ENCODE data around the gene CYS1.

CYS1 gene

DNA sequence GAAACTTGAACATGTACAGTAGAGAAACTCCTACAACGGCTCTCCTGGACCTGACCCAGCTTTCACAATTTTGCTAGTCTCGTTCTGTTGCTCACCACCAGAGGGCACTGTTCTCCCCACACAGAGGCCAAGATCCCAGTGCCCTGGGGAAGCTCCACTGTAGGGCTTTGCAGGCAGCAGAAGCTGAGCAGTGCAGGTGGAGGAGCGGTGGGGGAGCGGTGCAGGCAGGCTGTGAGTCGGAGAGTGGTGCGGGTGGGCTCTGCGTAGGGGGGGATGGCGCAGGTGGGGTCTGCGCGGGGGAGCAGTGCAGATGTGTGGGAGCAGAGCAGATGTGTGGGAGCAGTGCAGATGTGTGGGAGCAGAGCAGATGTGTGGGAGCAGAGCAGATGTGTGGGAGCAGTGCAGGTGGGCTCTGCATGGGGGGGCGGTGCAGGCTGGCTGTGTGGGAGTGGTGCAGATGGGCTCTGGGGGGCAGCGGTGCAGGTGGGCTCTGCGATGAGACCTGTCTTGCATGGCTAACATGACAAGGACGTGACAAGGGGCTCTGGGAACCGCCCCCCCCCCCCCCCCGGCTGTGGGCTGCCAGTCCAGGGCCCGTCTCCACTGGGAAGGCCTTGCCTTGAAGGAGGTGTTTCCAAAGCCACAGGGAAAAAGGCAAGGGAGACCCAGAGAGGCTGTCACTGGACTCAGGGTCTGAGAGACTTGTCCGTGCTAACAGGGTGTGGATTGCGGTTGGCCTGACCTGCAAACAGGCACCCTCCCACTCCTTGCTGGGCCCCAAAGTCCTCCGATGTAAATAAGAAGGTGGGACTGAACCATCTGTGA lies 7.3 kb downstream of the CYS1 start:
- DNase-seq (ENCODE audit: low read depth) = peak; percentile 68

GRCh38 chr2:10071595-10071994 lies 8.6 kb downstream of the CYS1 start:
- no peak for DNase-seq (ENCODE audit: low read depth)

DNA sequence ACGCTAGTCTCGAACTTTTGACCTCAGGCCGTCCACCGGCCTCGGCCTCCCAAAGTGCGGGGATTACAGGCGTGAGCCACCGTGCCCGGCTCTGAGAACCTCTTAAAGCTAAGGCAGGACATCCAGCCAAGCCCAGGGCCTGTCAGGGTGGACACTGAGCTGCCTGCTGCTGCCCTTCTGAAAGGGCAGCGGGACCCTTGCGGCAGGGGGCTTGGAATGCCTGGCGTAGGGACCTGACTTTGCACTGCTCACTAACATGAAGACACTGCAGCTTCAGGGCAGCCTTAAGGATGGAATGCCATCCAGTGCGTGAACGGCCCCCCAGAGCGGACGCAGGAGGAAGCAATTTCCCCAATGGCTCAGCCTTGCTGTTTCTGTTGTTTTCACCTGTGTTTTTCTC lies 9.0 kb downstream of the CYS1 start:
- no peak for DNase-seq (ENCODE audit: low read depth)

DNA sequence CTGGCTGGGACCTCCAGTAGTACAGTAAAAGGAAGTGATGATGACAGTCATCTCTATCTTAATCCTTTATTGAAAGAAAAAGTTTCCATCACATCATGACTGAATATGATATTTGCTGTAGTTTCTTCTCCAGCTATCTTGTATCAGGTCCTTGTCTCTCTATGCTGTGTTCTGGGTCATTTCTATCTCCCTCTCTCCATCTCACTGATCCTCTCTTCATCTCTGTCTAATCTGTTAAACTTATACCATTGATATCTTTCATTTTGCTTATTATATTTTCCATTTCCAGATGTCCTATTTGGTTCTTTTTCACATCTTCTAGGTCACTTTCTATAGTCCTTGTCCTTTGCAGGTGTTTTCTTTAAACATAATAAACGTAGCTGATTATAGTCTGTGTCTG lies 12.3 kb downstream of the CYS1 start:
- no peak for DNase-seq (ENCODE audit: low read depth)

GRCh38 chr2:10067330-10067729 lies 12.9 kb downstream of the CYS1 start:
- DNase-seq (ENCODE audit: low read depth) = no peak

- no peak for DNase-seq (ENCODE audit: low read depth)
These were observed 14.5 kb downstream of the CYS1 start for GRCh38 chr2:10065773-10066055.

- no peak for DNase-seq (ENCODE audit: low read depth)
These were observed 15.1 kb downstream of the CYS1 start for GRCh38 chr2:10064932-10065772.

DNA sequence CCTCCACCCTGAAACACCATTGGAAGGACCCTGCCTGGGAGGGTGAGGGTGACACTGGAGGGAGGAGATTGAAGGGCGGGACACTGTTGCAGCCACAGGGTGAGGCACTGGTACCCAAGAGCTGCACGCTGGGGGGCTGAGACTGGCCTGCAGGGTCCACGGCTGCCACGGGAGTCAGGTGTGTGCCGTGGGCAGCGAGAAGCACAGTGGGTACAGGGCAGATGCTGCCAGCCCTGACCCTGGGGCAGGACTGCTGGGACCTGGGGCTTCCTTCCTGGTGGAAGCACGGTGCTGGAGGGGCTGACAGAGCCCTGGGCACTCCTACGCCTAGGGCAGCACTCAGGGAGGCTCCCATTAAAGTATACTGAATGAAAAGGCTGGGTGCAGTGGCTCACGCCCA lies 16.6 kb downstream of the CYS1 start:
- no peak for DNase-seq (ENCODE audit: low read depth)

DNA sequence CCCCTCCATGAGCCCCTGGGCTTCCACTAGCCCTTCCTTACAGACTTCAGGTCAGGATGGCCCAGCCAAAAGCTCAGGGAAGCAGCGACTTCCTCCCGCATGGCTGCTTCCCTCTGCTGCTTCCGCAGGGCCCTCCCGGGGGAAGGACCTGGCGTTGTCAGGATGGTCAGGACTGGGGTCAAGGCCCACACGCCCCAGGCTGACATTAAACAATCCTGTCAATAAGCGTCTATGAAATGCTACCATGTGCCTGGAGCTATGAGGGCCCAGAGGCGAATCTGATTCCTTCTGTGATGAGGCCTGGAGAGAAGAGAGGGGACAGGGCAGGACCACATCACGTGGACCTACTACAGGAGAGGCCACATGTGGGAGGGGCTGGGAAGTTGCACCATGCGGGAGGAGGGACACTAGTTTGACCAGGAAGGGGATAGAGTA lies 17.3 kb downstream of the CYS1 start:
- DNase-seq (ENCODE audit: low read depth) = no peak

DNA sequence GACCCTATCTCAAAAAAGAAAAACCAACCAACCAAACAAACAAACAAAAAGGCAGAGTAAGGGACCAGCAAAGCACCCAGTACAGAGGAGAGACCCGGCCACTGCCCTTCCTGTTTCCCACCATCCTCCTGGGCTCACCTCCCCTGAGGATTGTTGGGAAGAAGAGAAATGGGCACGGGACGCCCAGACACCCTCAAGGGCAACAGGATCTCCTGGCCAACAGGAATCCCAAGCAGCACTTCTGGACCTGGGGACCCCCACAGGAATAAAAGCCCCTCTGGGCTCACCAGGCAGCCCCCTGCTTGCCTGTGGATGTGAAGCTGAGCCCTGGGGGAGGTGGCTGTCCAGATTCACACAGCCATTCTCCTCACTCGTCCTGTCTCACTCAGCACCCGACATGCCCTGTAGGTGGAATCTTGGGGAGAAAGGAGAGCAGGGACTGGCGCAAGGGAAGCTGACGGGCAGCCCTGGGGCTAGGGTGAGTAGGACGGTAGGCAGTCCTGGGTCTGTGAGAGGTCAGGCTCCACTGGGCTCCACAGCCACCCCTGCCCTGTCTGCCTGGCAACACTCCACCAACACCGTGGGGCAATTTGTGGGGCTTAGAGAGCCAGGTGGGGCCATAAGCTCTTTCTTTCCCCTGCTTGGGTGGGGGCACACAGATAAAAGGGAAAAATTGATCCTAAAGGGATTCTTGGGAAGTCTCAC lies 18.8 kb downstream of the CYS1 start:
- no peak for DNase-seq (ENCODE audit: low read depth)

DNA sequence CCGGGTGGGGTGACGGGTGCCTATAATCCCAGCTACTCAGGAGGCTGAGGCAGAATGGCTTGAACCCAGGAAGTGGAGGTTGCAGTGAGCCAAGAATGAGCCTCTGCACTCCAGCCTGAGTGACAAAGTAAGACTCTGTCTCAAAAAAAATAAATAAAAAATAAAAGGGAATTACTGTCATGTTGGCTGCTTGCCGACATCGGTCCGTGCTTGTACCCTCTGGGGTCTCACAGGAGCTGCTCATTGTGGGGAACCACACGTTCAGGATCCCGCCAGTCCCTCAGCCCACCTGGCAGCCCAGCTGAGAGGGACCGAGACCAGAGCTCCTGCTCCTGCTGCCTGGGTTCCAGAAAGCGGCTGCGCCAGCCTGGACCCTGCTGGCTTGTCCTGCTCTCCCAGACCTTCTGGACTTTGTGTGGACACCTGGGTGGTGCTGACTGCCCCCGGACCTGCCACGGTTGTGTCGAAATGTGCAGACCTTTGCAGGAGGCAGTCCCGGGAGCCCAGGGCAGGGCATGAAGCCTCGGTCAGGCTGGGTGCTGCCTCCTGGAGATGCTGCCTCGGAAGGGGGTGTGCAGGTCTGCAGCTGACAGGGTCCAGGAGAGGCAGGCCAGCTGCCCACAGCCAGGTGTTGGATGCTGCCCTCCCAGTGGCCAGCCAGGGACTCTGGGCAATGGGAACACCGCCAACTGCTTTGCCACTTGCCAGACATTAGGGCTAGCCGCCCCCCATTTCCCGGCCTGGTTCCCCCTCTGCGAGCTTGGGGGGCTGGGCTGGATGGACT lies 20.5 kb downstream of the CYS1 start:
- no peak for DNase-seq (ENCODE audit: low read depth)

DNA sequence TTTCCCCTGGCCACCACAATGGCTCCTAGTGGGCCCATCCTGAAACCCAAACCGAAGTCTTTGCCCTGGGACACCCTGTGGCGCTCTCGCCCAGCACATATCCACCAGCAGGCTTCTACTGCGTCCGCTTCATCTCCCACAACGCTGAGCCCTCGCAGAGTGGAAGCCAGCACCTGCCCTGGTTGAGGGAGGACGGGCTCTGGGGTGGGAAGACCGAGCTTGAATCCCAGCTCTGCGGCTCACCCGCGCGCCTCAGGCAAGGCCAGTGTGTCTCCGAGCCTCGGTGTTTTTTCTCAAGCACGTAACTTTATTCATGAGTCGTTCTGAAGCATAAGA lies 21.2 kb downstream of the CYS1 start:
- DNase-seq (ENCODE audit: low read depth) = no peak

DNA sequence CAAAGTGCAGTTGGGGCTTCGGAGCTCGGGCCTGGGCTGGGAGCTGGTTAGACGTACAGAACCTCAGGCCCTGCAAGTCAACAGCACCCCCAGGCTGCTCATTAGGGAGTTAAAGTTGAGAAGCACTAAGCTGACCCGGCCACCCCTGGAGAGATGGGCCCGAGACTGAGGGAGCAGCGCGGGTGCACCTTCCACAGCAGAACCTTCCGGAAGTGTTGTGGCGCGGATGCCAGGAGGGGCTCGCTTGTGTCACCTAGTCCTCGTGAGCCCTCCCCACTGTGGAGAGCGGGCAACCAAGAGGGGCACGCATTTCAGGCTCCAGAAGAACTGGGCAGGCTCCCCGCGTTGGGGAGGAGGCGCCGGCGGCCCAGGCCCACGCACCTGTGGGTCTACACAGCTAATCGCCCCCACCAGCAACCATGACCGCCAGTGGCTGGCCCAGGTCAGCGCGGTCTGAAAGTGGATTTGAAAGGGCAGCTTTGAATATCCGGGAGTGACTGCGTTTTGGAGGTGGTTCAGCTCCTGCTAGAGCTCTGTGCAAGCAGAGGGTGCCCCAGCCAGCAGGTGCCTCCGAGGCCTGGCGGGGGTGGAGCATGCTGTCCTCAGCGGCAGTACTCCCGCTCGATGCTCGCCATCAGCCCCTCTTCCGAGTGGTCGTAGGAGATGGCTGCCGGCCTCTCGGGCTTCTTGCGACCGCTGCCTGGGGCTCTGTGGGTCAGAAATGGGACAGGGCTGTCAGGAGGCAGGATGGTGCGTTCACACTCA lies 21.8 kb downstream of the CYS1 start:
- DNase-seq (ENCODE audit: low read depth) = no peak

DNA sequence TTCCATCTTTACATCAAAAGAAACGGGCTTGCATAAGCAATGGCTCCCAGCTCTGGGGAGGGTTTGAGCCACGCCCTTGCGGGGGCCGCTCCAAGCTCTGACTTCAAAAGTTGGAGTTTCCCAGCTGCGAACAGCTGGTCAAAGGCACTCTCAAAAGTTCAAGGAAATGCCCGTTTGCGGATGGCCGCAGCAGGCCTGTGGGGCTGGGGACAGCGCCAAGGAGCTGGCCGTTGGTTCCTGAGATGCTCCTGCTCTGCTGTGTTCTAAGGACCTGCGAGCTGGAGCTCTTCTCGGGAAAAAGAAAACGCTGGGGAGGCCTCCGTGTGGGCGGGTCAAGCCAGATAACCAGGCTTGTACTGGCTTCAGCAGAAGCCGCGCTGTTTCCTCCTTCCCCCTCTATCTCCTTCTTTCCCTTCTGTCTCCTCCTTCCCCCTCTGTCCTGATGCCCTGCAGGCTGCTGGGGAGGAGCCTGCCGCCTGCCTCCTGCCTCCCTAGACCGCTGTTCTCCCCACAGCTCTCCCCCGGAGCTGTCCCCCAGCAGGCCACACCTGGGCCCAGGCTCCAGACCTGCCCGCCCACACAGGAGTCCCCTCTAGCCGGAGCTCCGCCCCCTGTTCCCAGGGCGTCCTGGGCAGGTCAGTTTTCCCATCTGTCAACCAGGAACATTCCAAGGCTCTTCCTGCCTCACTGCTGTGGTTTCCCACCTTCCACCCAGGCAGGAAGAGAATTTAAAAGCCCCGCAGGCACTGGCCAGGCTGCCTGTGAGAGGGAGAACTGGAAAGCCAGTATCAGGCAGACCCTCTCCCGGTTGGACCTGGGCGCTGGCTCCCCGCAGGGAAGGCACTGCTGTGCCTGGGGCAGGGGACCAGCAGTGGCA lies 22.7 kb downstream of the CYS1 start:
- no peak for DNase-seq (ENCODE audit: low read depth)

- no peak for DNase-seq (ENCODE audit: low read depth)
These were observed 23.8 kb downstream of the CYS1 start for GRCh38 chr2:10056439-10056838.

DNA sequence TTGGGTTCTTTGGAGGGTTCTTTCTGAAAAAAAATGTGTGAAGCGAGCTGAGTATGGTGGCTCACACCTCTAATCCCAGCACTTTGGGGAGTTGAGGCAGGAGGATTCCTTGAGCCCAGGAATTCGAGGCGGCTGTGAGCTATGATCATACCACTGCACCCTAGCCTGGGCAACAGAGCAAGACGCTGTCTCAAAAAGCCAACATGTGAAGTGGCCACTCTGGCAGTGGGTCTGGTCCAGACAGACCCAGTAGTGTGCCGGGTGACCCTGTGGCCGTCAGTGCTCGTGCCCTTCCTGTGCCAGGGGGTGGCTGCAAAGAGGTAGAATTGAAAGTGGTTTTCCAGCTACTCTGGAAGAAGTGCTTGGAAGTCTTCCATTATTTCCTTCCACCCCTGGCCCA lies 25.2 kb downstream of the CYS1 start:
- DNase-seq (ENCODE audit: low read depth) = no peak

- no peak for DNase-seq (ENCODE audit: low read depth)
These were observed 25.8 kb downstream of the CYS1 start for GRCh38 chr2:10054424-10054823.

- no peak for DNase-seq (ENCODE audit: low read depth)
These were observed 26.9 kb downstream of the CYS1 start for GRCh38 chr2:10053351-10053750.

DNA sequence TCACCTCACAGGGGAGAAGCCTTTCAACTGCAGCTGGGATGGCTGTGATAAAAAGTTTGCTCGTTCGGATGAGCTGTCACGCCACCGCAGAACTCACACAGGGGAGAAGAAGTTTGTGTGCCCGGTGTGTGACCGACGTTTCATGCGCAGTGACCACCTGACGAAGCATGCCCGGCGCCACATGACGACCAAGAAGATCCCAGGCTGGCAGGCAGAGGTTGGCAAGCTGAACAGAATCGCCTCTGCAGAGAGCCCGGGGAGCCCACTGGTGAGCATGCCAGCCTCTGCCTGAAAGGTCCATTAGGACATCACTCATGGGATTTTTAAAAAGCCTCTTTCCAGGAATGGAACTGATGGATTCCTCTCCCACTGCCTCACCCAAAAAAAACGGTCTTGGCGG lies 28.0 kb downstream of the CYS1 start:
- no peak for DNase-seq (ENCODE audit: low read depth)

DNA sequence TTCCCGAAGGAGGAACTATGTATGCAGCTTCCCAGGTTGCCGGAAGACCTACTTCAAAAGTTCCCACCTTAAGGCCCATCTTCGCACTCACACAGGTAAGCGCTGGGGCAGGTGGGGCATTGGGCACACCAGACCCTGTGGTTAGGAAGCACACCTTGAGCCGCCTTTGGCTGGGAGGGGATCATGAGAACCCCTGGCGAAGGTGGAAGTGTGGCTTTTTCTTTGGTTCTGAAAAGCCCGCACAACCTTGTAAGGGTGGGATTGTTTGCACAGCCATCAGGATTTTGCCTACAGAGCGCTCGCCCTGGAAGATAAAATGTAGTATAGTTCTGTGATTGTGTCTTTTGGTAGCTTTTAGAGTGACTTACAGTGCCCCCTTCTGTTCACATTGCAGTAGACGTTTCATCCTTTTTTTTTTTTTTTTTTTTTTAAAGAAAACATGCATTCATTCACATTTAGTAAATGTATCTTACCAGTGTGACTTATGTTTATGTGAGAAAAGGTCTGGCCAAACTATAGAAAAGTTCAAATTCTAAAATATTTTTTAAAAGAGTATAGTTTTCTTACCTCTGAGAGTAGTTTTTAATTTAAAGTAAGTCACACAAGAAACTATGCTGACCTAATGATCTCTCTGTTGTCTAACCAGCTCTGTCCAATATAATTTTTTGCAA lies 31.6 kb downstream of the CYS1 start:
- DNase-seq (ENCODE audit: low read depth) = no peak
